Frontal cortex (tissue), 4 donors: ENCODE results near the gene HCK. TPM values are rescaled to one million over a fixed set of nuclear protein-coding genes. Genes with fewer than 3 reads are reported as not detected.
"Not testable (repeated sequence)": the region's sequence is repeated elsewhere in the genome, so short reads cannot be mapped to it uniquely, and the experiment has no call there.

Experiments used
- DNase-seq, 2 donors: peaks; one replicate each; pipeline ENCODE4 v3.0.0; 2012; ENCODE audit warnings: low spot score in 2 of 2
- FAIRE-seq: peaks from 2 replicates; lab custom pipeline; 2012; peaks lifted over from hg19 to GRCh38; lab: Jason Lieb, UNC
- total RNA-seq: library from RNA; depleted of rRNA; stranded (reverse); fragments of >200 nt; gene quantifications from one replicate; pipeline ENCODE4 v1.2.3, GENCODE V29; 2014
- donor health status: control.
- donor health status: control.
- donor health status: control.

Gene HCK
- total RNA-seq, 1 donor from 2014 or later, result 2.9 TPM

DNA sequence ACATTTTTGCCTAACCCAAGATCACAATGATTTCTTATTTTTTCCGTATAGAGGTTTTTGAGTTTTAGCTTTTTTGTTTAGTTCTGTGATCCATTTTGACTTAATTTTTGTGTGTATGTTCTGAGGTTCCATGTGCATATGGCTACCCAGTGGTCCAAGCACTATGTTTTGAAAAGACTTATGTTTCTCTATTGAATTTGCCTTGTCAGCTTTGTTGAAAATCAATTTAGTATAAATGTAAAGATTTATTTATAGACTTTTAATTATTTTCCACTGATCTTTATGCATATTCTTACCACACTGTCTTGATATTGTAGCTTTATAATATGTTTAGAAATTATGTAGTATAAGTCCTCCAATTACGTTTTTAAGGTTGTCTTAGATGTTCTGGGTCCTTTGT lies 67.7 kb downstream of the HCK start:
- FAIRE-seq, result no peak
- DNase-seq, result no peak

DNA sequence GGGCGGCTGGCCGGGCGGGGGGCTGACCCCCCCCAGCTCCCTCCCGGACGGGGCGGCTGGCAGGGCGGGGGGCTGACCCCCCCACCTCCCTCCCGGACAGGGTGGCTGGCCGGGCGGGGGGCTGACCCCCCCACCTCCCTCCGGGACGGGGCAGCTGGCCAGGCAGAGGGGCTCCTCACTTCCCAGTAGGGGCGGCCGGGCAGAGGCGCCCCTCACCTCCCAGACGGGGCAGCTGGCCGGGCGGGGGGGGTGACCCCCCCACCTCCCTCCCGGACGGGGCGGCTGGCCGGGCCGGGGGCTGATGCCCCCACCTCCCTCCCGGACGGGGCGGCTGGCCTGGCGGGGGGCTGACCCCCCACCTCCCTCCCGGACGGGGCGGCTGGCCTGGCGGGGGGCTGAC lies 69.9 kb downstream of the HCK start:
- FAIRE-seq, DNase-seq: not testable (repeated sequence)

DNA sequence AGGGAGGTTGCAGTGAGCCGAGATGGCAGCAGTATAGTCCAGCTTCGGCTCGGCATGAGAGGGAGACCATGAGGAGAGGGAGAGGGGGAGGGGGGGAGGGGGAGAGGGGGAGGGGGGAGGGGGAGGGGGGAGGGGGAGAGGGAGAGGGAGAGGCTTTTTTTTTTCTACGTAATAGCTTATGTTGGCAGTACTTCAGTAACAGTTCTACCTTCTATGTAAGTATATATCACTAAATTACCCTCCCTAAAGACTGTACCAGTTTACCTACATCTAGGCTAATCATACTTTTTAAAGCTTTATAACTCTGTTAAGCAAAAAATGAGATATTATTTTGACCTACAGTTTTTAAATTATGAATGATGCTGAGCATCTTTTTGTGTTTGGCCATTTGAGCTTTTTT lies 71.0 kb downstream of the HCK start:
- FAIRE-seq (no peak), DNase-seq (no peak)

DNA sequence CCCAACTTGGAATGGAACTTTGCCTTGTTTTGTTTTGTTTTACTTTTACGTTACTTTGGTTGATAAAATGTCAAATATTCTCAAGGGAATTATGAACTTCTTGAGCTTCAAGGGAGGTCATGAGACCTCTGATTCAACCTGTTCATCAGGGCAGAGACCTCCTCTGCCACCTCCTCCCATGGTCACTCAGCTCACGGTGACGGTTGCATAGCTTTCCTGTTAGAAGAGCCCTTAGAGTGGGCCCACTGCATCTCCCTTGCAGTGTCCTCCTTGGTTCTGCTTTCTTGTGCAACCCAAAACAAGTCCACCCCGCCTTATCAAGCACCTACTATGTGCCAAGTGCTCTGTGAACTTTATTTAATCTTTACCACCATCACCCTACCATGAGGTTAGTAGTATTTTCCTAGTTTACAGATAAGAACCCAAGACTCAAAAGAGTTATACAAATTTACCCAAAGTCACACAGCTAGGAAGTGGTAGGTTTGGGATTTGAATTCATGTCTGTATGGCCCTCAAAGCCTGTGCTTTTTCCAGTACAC lies 72.9 kb downstream of the HCK start:
- FAIRE-seq, result no peak
- no peak for DNase-seq

DNA sequence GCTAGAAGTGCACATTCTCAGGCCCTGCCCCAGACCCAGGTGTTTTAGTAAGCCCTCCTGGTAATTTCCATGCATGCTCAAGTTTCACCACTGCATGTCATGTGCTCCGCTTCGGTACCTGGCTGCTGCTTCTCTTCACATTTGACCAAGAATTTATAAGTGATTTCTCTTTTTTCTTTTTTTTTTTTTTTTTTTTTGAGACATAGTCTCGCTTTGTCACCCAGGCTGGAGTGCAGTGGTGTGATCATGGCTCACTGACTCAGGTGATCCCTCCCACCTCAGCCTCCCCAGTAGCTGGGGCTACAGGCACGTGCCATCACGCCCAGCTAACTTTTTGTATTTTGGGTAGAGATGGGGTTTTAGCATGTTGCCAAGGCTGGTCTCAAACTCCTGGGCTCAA lies 73.5 kb downstream of the HCK start:
- no peak for FAIRE-seq

DNA sequence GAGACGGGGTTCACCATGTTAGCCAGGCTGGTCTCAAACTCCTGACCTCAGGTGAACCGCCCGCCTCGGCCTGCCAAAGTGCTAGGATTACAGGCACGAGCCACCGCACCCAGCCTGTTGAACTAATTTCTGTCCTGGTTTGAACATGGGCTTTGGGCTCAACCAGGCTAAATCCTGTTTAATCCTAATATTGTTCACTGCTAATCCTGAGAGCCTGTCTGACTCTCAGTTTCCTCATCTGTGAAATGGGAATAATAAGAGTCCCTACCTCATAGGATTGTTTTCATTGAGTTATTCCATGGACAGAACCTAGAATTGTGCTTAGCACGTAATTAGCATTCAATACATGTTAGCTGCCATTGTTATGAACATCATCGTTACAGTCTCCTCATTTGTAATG lies 74.9 kb downstream of the HCK start:
- FAIRE-seq (no peak), DNase-seq (no peak)

More for the DNA sequence above, 73.5 kb downstream of the HCK start:
- DNase-seq, result no peak

DNA sequence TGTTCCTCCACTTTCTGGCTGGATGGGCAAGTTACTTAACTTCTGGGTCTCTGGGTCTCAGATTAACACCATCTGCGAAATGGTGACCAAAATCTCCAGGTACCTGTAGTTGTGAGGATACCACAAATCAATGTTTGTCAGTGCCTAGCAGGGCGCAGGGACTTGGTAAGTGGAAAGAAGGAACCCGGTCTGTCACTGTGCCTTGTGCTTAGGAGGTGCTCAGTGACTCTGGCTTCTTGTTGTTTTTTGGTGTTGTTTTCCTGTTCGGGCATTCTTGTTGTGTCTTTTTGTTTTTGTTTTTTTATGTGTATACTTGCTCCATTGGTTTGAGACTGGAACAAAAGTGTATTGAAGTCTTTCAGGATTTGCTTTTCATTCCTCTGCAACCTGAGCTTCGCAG lies 75.3 kb downstream of the HCK start:
- no peak for FAIRE-seq
- DNase-seq, result no peak

DNA sequence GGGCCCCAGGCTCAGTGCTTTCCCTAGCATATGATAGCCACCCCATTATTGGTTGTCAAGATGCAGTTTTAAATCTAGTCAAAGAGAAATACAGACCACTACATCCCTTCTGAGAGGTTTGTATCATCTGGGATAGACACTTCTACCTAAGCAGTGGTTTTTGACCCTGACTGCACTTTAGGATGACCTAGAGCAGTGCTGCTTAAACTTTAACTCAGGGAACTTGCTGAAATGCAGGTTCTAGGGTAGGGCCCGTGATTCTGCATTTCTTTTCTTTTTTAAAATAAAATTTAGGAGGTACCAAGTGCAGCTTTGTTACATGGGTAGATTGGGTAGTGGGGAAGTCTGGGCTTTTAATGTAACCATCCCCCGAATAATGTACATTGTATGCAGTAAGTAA lies 76.1 kb downstream of the HCK start:
- no peak for FAIRE-seq

DNA sequence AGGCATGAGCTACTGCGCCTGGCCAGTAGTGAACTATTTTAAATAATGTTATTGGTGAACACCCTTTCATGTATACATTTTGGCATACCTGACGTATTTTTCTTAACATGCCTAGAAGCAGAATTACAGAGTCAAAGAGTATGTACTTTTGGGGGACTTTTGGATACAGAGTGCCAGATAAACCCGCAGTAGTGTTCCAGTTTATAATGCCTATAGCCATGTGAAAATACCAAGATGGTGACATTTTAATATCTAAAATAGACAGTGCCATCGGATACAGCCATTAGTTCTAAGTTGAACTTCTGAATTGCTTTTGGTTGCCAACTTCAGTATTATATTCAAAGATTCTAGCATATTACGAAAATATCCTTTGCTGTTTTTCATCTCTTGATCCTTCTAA lies 77.8 kb downstream of the HCK start:
- FAIRE-seq, result no peak

More for the DNA sequence above, 76.1 kb downstream of the HCK start:
- no peak for DNase-seq

DNA sequence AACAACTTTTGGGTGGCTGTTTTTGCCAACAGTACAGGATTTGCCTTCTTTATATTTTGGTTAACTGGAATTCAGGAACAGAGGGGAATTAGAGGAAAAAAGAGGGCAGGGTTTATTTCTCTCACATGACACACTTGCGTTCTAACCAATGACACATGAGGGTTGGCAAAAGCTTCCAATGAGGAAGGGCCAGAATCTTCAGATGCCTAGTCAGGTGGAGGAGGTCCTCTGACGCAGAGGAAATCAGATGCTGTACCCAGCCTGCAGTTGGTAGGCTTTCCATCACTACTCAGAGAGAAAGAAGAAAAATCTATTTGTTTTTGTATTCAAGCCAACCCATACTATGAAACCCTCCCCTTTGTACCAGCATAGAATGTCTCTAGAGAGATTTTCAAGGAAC lies 78.3 kb downstream of the HCK start:
- DNase-seq, result no peak
- no peak for FAIRE-seq

More for the DNA sequence above, 77.8 kb downstream of the HCK start:
- no peak for DNase-seq

GRCh38 chr20:32130965-32131364 lies 78.9 kb downstream of the HCK start:
- FAIRE-seq, result no peak
- no peak for DNase-seq

- FAIRE-seq (no peak), DNase-seq (no peak)
Observed at GRCh38 chr20:32132911-32133549, 81.0 kb downstream of the HCK start.

DNA sequence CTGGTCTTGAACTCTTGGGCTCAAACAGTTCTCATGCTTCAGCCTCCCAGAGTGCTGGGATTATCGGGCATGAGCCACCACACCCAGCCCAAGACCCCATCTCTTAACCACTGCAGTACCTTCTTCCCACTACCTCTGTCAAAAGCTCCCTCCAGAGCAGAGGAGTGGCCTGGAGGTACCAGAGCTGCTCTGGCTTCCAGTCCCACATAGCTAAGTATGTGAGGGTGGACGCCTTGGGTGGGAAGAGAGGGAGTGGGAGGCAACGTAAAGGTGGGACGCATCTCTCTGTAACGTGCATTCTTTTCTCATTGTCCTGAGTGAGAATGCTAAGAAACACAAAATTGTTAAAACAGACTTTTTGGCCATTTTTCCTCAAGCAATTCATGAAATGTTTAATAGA lies 82.0 kb downstream of the HCK start:
- no peak for DNase-seq
- FAIRE-seq, result no peak

DNA sequence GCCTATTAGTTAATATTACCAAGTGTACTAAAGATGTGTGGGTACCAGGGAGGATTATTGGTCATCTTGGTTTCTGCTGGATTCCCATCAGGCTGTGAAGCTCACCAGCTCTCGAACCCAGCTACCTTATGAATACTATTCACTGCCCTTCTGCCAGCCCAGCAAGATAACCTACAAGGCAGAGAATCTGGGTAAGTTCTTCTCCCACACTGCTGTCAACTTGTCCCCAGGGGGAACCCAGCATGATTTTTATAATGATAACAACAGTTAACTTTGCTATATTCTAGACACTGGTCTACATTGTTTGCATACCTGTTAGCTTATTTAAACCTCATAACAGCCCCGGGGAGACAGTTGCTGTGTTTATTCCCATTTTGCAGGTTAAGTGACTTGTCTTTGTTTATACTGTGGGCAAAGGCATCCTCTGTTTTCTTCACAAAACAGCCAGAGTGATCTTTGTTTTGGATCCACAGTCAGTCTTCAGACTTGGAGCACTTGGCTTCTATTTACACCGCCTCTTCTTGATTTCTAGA lies 84.0 kb downstream of the HCK start:
- no peak for FAIRE-seq
- DNase-seq, result no peak

DNA sequence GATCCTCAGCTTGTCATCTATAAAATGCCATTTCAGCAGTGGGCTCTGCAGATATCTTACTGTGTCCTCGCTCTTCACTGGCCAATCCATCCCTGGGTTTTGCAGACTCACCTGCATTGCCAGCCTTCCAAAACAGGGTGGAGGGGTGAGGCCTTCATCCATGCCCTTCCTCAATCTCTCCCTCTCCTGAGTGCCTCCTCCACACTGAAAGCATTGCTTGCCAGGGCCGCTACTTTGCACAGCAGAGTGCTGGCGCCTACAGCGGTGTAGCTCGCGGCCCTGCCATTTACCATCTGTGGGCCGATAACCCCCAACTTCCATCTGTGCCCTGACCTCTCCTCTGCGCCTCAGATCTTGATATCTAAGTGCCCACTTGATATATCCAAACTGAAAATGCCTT lies 86.9 kb downstream of the HCK start:
- no peak for FAIRE-seq
- DNase-seq, result no peak

- no peak for FAIRE-seq
- no peak for DNase-seq
Observed at GRCh38 chr20:32139947-32140346, 87.9 kb downstream of the HCK start.

- FAIRE-seq (no peak), DNase-seq (no peak)
Observed at GRCh38 chr20:32140603-32141002, 88.6 kb downstream of the HCK start.

GRCh38 chr20:32141465-32141980 lies 89.5 kb downstream of the HCK start:
- DNase-seq, result no peak
- no peak for FAIRE-seq

DNA sequence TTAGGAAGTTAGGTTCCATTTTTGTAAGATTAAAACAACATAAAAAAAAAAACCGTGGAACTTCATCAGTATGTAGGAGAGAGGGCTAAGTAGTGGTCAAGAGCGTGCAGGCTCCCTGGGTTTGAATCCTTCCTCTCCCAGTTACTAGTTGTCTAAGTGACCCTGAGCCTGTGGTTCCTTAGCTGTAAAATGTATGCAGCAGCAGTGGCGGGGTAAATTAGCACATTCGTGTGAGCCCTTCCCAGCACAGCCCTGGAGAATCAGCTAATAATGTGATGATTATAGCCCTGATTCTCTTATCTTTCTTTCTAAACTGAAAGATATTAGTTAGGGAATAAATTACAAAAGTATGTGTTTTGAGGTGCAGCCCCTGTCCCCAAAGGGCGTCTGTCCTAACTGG lies 90.0 kb downstream of the HCK start:
- DNase-seq (no peak), FAIRE-seq (no peak)

GRCh38 chr20:32142991-32143390 lies 90.9 kb downstream of the HCK start:
- DNase-seq (no peak), FAIRE-seq (no peak)

GRCh38 chr20:32144898-32145662 lies 93.0 kb downstream of the HCK start:
- FAIRE-seq, result no peak
- DNase-seq, result no peak
